Femur (tissue), 1 donor: Measurements from ENCODE around the gene CYSLTR1.
"Not testable (repeated sequence)": the region's sequence is repeated elsewhere in the genome, so short reads cannot be mapped to it uniquely, and the experiment has no call there.

ENCODE experiments used
- DNase-seq: peaks from one replicate; pipeline ENCODE4 v3.0.0-alpha.2; 2017

The CYSLTR1 gene

GRCh38 chrX:78327370-78328086, at the start of gene CYSLTR1:
CYSLTR1 (minus strand) TSS chrX:78327611; CDS start chrX:78273746, 53,865 bp downstream.
- no peak for DNase-seq

GRCh38 chrX:78377186-78377585, 49.8 kb upstream of the CYSLTR1 start:
- DNase-seq, result no peak

DNA sequence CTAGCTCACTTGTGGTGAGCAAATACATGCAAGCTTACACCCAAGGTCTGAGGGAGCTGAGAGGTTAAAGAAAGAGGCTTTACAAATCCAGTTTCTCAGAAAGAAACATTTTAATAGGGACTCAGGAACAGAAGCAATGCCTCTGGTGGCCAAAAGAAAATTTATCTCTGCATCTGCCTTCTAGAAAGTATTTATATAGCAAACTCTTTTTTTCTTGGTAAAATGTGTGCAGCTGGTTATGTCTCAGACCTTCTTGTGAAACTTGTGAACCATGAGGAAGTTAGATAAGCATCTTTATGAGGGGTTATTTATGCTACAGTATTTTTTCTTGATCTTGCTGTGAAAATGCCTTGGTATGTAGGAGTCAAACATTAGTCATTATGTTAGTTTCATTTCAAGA, 48.5 kb upstream of the CYSLTR1 start:
- DNase-seq, result no peak

- DNase-seq, result no peak
Observed at GRCh38 chrX:78366576-78366975, 39.2 kb upstream of the CYSLTR1 start.

DNA sequence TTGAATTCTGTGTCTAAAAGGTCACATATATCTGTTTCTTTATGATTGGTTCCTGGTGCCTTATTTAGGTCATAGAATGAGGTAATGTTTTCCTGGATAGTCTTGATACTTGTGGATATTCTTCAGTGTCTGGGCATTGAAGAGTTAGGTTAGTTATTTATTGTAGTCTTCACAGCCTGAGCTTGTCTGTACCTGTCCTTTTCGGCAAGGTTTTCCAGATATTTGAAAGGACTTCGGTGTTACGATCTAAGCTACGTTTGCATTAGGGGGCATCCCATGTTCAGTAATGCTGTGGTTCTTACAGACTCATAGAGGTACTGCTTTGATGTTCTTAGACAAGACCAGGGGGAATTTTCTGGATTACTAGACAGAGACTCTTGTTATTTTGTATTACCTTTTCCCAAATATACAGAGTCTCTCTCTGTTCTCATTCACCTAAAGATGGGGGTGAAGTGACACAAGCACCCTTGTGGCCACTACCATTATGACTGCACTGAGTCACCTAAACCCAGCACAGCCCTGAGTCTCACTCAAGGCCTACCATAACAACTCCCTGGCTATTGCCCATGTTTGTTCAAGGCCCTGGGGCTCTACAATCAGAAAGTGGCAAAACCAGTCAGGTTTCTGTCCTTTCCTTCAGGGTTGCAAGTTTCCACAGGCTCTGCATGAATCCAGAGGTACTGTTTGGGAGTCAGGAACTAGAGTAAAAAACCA, 30.1 kb upstream of the CYSLTR1 start:
- no peak for DNase-seq

- DNase-seq, result no peak
Observed at GRCh38 chrX:78333521-78333920, 6.1 kb upstream of the CYSLTR1 start.

DNA sequence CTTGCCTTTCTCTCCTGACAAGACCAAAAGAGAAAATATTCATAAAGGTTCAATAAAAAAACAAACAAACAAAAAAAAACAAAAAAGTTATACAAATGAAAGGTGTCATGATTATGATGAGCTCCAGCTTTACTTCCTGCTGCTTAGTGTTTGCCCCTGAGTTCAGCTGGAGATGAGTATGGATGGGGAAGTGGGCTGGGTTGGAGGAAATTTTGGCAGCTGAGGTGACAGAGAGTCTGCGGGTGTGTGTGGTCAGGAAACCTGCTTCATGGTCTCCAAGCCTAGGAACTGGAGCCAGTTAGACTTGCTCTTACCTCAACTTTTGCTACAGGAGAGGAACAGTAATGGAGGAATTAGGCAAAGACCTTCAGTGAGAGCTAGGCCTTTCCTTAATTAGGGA, 4.3 kb upstream of the CYSLTR1 start:
- no peak for DNase-seq

- no peak for DNase-seq
Observed at GRCh38 chrX:78330540-78330939, 3.1 kb upstream of the CYSLTR1 start.

DNA sequence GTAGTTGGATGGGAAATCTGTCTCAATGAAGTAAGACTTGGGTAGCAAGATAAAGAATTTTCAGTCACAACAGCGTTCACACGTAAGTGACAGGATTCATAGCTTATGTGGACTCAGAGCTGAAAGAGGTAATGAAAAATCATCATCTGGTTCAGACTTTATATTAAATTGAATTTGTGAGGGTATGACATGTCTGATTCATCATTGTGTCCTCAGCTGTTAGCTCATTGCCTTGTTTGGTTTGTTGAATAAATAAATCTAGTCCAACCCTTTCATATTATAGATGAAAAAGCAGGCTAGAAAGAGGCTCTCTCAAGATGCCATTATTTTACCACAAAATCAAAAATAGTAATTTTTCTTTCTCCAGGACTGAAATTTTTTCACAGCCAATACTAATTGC, 2.7 kb upstream of the CYSLTR1 start:
- no peak for DNase-seq

DNA sequence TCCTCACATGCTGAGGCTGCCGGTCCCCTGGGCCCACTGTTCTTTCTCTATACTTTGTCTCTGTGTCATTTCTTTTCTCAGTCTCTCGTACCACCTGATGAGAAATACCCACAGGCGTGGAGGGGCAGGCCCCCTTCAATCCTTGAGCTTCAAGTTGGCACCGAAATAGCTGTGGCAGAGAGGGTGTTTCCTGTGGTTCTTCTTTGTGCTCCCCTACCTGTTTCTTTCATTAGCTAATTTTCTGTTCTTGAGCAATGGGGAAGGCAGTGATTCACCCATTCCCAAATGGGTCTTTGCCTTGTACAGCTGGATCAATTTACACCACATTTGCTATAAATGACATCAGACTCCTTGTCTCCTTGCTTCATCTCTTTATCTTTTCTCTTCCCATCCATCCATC, 2.1 kb upstream of the CYSLTR1 start:
- DNase-seq, result no peak

- DNase-seq, result no peak
Observed at GRCh38 chrX:78326401-78326800, 1.0 kb downstream of the CYSLTR1 start.

GRCh38 chrX:78322863-78323262, 4.5 kb downstream of the CYSLTR1 start:
- no peak for DNase-seq

DNA sequence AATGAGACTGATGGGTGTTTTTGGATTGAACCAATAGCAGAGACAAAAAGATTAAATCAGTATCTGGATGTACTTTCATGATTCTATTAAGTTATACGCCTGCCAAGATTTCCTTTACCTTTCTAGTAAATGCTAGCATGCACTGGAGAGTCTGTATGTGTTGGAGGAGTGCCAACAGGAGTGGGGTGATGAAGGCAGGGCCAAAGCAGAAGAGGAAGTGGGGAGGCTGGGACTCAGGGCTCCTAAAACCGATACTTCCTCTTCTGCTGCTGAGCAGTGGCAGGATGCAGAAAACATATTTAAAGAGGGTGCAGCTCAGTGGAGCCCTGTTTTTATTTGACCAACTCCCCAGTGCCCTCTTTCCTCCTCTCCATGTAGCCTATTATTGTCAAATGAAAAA, 5.6 kb downstream of the CYSLTR1 start:
- peak; percentile 45 for DNase-seq

GRCh38 chrX:78316265-78316664, 11.1 kb downstream of the CYSLTR1 start:
- no peak for DNase-seq

- no peak for DNase-seq
Observed at GRCh38 chrX:78315745-78316144, 11.7 kb downstream of the CYSLTR1 start.

DNA sequence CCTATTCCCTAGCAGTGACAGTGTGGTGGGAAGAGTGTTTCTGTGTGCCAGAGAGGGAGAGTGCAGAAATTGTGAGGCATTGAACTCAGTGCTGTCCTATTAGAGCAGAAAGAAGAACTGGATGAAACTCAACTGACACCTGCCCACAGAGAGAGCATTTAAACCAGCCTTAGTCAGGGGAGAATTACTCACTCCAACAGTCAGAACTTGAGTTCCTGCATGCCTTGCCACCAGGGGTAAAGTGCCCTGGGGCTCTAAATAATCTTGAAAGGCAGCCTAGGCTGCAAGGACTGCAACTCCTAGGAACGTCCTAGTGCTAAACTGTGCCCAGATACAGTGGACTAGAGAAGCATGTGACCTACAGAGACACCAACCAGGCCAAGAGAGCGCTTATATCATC, 12.8 kb downstream of the CYSLTR1 start:
- DNase-seq, result no peak

DNA sequence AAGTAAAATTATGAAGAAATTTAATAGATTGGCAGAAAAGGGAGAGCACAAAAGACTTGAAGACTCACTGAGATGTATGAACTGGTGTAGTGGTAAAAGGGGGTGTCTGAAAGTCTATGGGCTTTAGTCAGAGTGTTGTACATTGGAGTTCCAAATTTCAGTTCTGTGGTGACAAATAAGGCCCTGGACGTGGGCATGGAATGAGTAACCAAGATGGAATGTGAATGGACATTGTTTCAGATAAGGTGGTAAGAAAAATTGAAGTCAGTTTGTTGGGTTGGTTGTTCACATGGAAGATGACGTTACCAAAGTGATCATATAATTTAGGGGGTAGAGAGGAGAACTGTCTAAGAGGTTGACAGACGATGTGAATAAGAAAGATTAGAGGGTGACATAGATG, 13.9 kb downstream of the CYSLTR1 start:
- no peak for DNase-seq

DNA sequence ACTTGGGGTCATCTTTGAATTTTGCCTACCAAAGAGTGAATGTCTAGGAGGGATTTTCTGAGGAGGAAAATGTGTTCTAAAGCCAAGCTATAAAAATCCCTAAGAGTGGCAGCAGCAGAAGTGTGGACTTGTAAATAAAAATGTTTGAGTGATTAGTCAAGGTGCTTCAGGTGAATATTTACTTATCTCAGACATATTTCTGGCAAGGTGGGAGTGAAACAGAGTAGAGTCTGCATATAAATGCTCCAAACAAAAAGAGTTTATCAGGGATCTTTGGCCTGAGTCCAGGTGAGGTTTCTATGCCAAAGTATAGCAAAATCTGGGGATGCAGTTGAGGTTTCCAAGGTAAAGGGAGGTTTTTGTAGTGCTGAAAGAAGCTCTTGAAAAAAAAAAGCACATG, 19.7 kb downstream of the CYSLTR1 start:
- no peak for DNase-seq

GRCh38 chrX:78303086-78303485, 24.3 kb downstream of the CYSLTR1 start:
- no peak for DNase-seq

- not testable (repeated sequence) for DNase-seq
Observed at GRCh38 chrX:78300933-78301332, 26.5 kb downstream of the CYSLTR1 start.

GRCh38 chrX:78283511-78283910, 43.9 kb downstream of the CYSLTR1 start:
- no peak for DNase-seq

DNA sequence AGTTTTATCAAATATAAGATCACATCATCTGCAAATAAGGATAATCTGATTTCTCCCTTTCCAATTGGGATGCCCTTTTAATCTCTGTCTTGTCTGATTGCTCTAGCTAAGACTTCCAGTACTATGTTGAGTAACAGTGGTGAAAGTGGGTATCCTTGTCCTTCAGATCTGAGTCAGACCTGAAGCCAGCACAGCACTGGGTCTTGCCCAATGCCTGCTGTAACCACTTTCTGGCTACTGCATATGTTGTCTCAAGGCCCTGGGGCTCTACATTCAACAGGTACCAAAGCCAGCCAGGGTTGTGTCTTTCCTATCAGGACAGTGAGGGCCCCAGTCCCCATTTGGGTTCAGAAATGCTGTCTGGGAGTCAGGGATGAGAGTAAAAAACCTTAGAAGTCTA, 90.3 kb downstream of the CYSLTR1 start:
- no peak for DNase-seq

DNA sequence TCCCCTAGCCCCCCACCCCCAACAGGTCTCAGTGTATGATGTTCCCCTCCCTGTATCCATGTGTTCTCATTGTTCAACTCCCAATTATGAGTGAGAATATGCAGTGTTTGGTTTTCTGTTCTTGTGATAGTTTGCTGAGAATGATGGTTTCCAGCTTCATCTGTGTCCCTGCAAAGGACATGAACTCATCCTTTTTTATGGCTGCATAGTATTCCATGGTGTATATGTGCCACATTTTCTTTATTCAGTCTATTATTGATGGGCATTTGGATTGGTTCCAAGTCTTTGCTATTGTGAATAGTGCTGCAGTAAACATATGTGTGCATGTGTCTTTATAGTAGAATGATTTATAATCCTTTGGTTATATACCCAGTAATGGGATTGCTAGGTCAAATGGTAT, 101.4 kb downstream of the CYSLTR1 start:
- not testable (repeated sequence) for DNase-seq
